GM23338 (cell line): ENCODE results near the gene SYPL1. TPM values are rescaled to one million over a fixed set of nuclear protein-coding genes. Genes with fewer than 3 reads are reported as not detected.

Experiments
- ATAC-seq: fragments of 200-7000 bp; cut with Tn5 transposase; 3 replicates; pipeline ENCODE4 v1.9.1; 2020
- DNase-seq: peaks from one replicate; pipeline ENCODE4 v3.0.0-alpha.2; 2015; ENCODE audit warnings: low spot score
- H2AFZ ChIP-seq: fragments of 200-600 bp; sonication (generic); 2 replicates; pipeline ENCODE4 v1.8.0; 2016; ENCODE audit warnings: antibody characterized with exemption, mild to moderate bottlenecking, moderate library complexity
- H3F3A ChIP-seq: fragments of 200-600 bp; sonication (generic); replicated peaks from 2 replicates; pipeline ENCODE4 v1.8.0; 2017; ENCODE audit warnings: antibody characterized with exemption, mixed run types, low read depth
- H3K27ac ChIP-seq: fragments of 200-600 bp; sonication (generic); 2 replicates; pipeline ENCODE4 v1.6.1; 2016; ENCODE audit warnings: low read depth
- H3K27me3 ChIP-seq: fragments of 200-600 bp; sonication (generic); 2 replicates; pipeline ENCODE4 v1.8.0; 2016; ENCODE audit warnings: mild to moderate bottlenecking, mixed run types, moderate library complexity; ENCODE audit not compliant: insufficient read depth
- H3K36me3 ChIP-seq: fragments of 200-600 bp; sonication (generic); 2 replicates; pipeline ENCODE4 v1.8.0; 2016; ENCODE audit warnings: mild to moderate bottlenecking; ENCODE audit not compliant: insufficient read depth
- H3K4me1 ChIP-seq: fragments of 200-600 bp; sonication (generic); 2 replicates; pipeline ENCODE4 v1.8.0; 2016; ENCODE audit warnings: mild to moderate bottlenecking, moderate library complexity; ENCODE audit not compliant: insufficient read depth
- H3K4me2 ChIP-seq: fragments of 200-600 bp; sonication (generic); 2 replicates; pipeline ENCODE4 v1.7.1; 2017; ENCODE audit warnings: mixed run types
- H3K4me3 ChIP-seq: fragments of 200-600 bp; sonication (generic); 2 replicates; pipeline ENCODE4 v1.6.1; 2016; ENCODE audit warnings: mixed run types
- H3K79me2 ChIP-seq: fragments of 200-600 bp; sonication (generic); replicated peaks from 2 replicates; pipeline ENCODE4 v1.8.0; 2017; ENCODE audit warnings: mild to moderate bottlenecking; ENCODE audit not compliant: insufficient read depth
- H3K9me2 ChIP-seq: fragments of 200-600 bp; sonication (generic); 2 replicates; pipeline ENCODE4 v1.8.0; 2017; ENCODE audit not compliant: insufficient read depth
- H4K20me1 ChIP-seq: fragments of 200-600 bp; sonication (generic); replicated peaks from 2 replicates; pipeline ENCODE4 v1.8.0; 2017; ENCODE audit warnings: mild to moderate bottlenecking; ENCODE audit not compliant: insufficient read depth
- H3K27ac Mint-ChIP-seq: 2 replicates; pipeline ENCODE4 v1.8.0; 2020; ENCODE audit warnings: inconsistent platforms, mild to moderate bottlenecking, moderate library complexity, mixed read lengths
- H3K27me3 Mint-ChIP-seq: 3 replicates; pipeline ENCODE4 v1.8.0; 2022; ENCODE audit warnings: low read depth, mild to moderate bottlenecking, moderate library complexity, mixed read lengths, inconsistent platforms; ENCODE audit not compliant: insufficient read depth, poor library complexity
- H3K36me3 Mint-ChIP-seq: 3 replicates; pipeline ENCODE4 v1.8.0; 2021; ENCODE audit warnings: low read depth, mild to moderate bottlenecking, inconsistent platforms, moderate library complexity, mixed read lengths
- H3K4me1 Mint-ChIP-seq: 3 replicates; pipeline ENCODE4 v1.8.0; 2020; ENCODE audit warnings: mild to moderate bottlenecking, inconsistent platforms, mixed read lengths
- H3K4me3 Mint-ChIP-seq: 3 replicates; pipeline ENCODE4 v1.8.0; 2021; ENCODE audit warnings: moderate library complexity, mild to moderate bottlenecking, inconsistent platforms, mixed read lengths
- H3K9me3 Mint-ChIP-seq: 3 replicates; pipeline ENCODE4 v1.8.0; 2020; ENCODE audit warnings: moderate library complexity, mild to moderate bottlenecking, inconsistent platforms, mixed read lengths
- CREB1 ChIP-seq: fragments of 250-450 bp; sonication (Bioruptor Pico); IDR thresholded peaks from 2 replicates; pipeline ENCODE4 v1.5.0; 2020; ENCODE audit warnings: low read depth, mild to moderate bottlenecking, moderate library complexity
- ETS1 ChIP-seq: IDR thresholded peaks from 2 replicates; pipeline ENCODE4 v1.6.1; 2016; ENCODE audit warnings: antibody characterized with exemption
- EZH2 ChIP-seq: fragments of 200-600 bp; sonication (generic); IDR thresholded peaks from one replicate; pipeline ENCODE4 v1.8.0; 2017; ENCODE audit warnings: antibody characterized with exemption, mild to moderate bottlenecking, low read depth; ENCODE audit not compliant: unreplicated experiment
- EZH2phosphoT487 ChIP-seq: fragments of 200-600 bp; sonication (generic); IDR thresholded peaks from one replicate; pipeline ENCODE4 v1.8.1; 2018; ENCODE audit warnings: antibody characterized with exemption; ENCODE audit not compliant: unreplicated experiment
- JUNB ChIP-seq: IDR thresholded peaks from one replicate; pipeline ENCODE4 v1.6.1; 2016; ENCODE audit warnings: antibody characterized with exemption; ENCODE audit not compliant: unreplicated experiment
- NANOG ChIP-seq: IDR thresholded peaks from 2 replicates; pipeline ENCODE4 v1.6.1; 2016; ENCODE audit warnings: antibody characterized with exemption, borderline replicate concordance
- POLR2AphosphoS5 ChIP-seq: IDR thresholded peaks from 2 replicates; pipeline ENCODE4 v1.6.1; 2016; ENCODE audit warnings: antibody characterized with exemption, low read depth
- REST ChIP-seq: IDR thresholded peaks from one replicate; pipeline ENCODE4 v1.6.1; 2018; ENCODE audit warnings: antibody characterized with exemption; ENCODE audit not compliant: unreplicated experiment
- STAT1 ChIP-seq: IDR thresholded peaks from one replicate; pipeline ENCODE4 v1.6.1; 2016; ENCODE audit warnings: antibody characterized with exemption; ENCODE audit not compliant: unreplicated experiment
- ZNF114 ChIP-seq: fragments of 250-450 bp; sonication (Bioruptor Pico); IDR thresholded peaks from 2 replicates; pipeline ENCODE4 v1.5.0; 2020; ENCODE audit warnings: mild to moderate bottlenecking, moderate library complexity
- ZNF331 ChIP-seq: fragments of 250-450 bp; sonication (Bioruptor Pico); IDR thresholded peaks from 2 replicates; pipeline ENCODE4 v1.5.0; 2020; ENCODE audit warnings: low read depth, mild to moderate bottlenecking, moderate library complexity
- ZNF462 ChIP-seq: fragments of 250-450 bp; sonication (Bioruptor Pico); IDR thresholded peaks from 2 replicates; pipeline ENCODE4 v1.5.0; 2020; ENCODE audit warnings: mild to moderate bottlenecking, moderate library complexity
- polyA plus RNA-seq: library from polyadenylated mRNA; unstranded; fragments of >200 nt; fragmentation: Nextera tagmentation; extraction: Ambion mirVana; gene quantifications from 2 replicates; pipeline ENCODE4 v1.2.1, GENCODE V29; 2016
- total RNA-seq: library from RNA; depleted of rRNA; stranded (reverse); fragments of >200 nt; shearing (Covaris generic); gene quantifications from 2 replicates; pipeline ENCODE4 v1.2.3, GENCODE V29; 2014
- TF ChIP-seq, protein P1 (sequence below), 2 experiments: fragments of 200-600 bp in 1 of 2; sonication (generic) in 1 of 2; conservative IDR thresholded peaks; 2 replicates each; pipeline versions ENCODE4 v1.5.1 to v1.6.1; 2016 to 2017; ENCODE audit warnings: antibody characterized with exemption in 2 of 2, low read depth in 2 of 2, mild to moderate bottlenecking in 2 of 2, moderate library complexity in 1 of 2

Gene SYPL1
- total and polyA plus RNA-seq, 2 experiments from 2014 or later: 39.3 to 52.7 TPM

DNA sequence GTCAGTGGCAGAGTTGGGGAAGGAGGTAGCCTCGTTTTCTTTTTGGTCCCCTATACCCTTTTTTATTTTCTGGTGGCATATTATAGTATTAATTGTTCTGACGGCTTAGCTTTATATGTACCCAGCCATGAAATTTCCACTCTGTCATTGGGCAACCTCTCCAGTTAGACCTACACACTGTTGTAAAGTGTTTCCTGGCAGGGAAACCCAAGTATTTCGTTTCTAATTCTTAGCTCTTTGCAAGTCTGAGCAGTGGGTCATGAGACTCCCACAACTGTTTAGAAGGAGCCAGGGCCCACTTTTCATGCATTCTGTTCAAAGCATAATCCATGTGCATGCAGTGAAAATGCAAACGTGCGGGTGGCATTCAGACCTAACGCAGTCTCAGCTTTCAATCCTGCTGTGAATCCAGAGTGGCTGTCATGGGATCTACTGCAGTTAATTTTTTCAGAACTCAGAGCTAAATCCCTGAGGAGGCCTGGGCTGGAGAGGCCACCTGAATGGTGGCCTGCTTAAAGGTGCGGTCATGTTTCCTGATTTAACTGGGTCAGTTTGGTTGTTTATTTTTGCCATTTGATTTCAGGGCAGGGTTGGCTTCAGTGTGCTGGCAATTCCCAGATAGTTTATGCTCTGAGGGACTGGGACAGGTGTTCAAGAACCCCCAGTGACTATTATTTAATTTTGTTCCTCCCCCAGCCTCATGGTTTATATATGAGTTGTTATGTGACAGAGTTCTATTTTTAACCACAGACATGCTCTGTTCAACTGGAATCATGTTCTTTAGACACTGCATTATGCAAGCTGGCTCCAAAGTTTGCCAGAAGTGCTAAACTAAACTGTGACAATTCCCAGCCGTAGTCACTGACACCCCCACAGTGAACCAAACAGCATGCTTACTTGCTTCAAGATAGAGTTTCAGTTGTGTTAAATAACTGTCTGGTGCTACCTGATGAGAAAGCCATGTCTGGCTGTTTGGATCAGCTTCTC lies 27.4 kb upstream of the SYPL1 start:
- Histone ChIP-seq H3K27me3 (no peaks in the 10 kb centered on the region), H3K4me3 (no peak overlapping the region), H3K27ac (no peak overlapping the region), H4K20me1 (no peaks in the 10 kb centered on the region), H3K79me2 (no peaks in the 10 kb centered on the region), H3K36me3 (no peaks in the 10 kb centered on the region), H3F3A (no peaks in the 10 kb centered on the region), H3K4me1 (0 out of 2 replicates have a peak, but pooled peaks cover 4% of the 10 kb centered on the region), H3K4me2 (peak overlapping the region; percentile 45; the same call in 1 of the 2 replicates), H2AFZ (peak overlapping the region; percentile 69; the same call in 1 of the 2 replicates), H3K9me2 (no peaks in the 10 kb centered on the region)
- Mint-ChIP-seq H3K9me3 (no peaks in the 10 kb centered on the region), H3K4me3 (no peak overlapping the region), H3K27ac (peak overlapping the region; percentile 19; the same call in 1 of the 2 replicates), H3K4me1 (peaks cover 15% of the 10 kb centered on the region; the same call in 2 of the 3 replicates), H3K27me3 (peaks cover 5% of the 10 kb centered on the region), H3K36me3 (no peaks in the 10 kb centered on the region)
- ATAC-seq: no peak; the same call in 2 of the 3 replicates
- DNase-seq: no peak
- no peak for TF ChIP-seq ETS1
- no peak for TF ChIP-seq ZNF114 (CRISPR knock-in tag)
- no peak for TF ChIP-seq ZNF462 (CRISPR knock-in tag)
- TF ChIP-seq STAT1: no peak
- TF ChIP-seq NANOG: no peak
- TF ChIP-seq EZH2: no peak
- TF ChIP-seq REST: no peak
- TF ChIP-seq EZH2phosphoT487: no peak
- TF ChIP-seq, protein P1, sequence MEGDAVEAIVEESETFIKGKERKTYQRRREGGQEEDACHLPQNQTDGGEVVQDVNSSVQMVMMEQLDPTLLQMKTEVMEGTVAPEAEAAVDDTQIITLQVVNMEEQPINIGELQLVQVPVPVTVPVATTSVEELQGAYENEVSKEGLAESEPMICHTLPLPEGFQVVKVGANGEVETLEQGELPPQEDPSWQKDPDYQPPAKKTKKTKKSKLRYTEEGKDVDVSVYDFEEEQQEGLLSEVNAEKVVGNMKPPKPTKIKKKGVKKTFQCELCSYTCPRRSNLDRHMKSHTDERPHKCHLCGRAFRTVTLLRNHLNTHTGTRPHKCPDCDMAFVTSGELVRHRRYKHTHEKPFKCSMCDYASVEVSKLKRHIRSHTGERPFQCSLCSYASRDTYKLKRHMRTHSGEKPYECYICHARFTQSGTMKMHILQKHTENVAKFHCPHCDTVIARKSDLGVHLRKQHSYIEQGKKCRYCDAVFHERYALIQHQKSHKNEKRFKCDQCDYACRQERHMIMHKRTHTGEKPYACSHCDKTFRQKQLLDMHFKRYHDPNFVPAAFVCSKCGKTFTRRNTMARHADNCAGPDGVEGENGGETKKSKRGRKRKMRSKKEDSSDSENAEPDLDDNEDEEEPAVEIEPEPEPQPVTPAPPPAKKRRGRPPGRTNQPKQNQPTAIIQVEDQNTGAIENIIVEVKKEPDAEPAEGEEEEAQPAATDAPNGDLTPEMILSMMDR (conservative IDR thresholded peaks at IDR 0.05; ENCODE audit: low read depth in 2 of 2): no peak
- TF ChIP-seq ZNF331 (CRISPR knock-in tag): no peak
- TF ChIP-seq POLR2AphosphoS5: no peak
- TF ChIP-seq JUNB: no peak
- TF ChIP-seq CREB1 (CRISPR knock-in tag): no peak
